Aorta (tissue), 5 donors: ENCODE data around the gene ZNF438. TPM values are rescaled to one million over a fixed set of nuclear protein-coding genes. Genes with fewer than 3 reads are reported as not detected.

Source experiments
- ATAC-seq: fragments of 200-7000 bp; cut with Tn5 transposase; one replicate; pipeline ENCODE4 v1.9.1; 2022; ENCODE audit warnings: moderate library complexity; ENCODE audit not compliant: low FRiP score
- DNase-seq, 2 donors: peaks; one replicate each; pipeline ENCODE4 v3.0.0-alpha.2; 2020
- H3K27ac ChIP-seq, 2 donors: one replicate each; pipeline ENCODE4 v1.5.1; 2013; ENCODE audit warnings: low read length in 2 of 2, mild to moderate bottlenecking in 2 of 2, moderate library complexity in 2 of 2, control low read depth in 1 of 2, inconsistent platforms in 1 of 2, low read depth in 1 of 2
- H3K27me3 ChIP-seq, 2 donors: one replicate each; pipeline ENCODE4 v1.6.1; 2013; ENCODE audit warnings: control low read depth in 1 of 2, low read length in 1 of 2, mild to moderate bottlenecking in 1 of 2, moderate library complexity in 1 of 2; ENCODE audit not compliant: insufficient read depth in 2 of 2, control insufficient read depth in 1 of 2
- H3K36me3 ChIP-seq, 2 donors: one replicate each; pipeline ENCODE4 v1.6.1; 2013; ENCODE audit warnings: control low read depth in 1 of 2, low read length in 1 of 2, mild to moderate bottlenecking in 1 of 2; ENCODE audit not compliant: insufficient read depth in 2 of 2, control insufficient read depth in 1 of 2
- H3K4me1 ChIP-seq, 2 donors: one replicate each; pipeline ENCODE4 v1.6.1; 2013; ENCODE audit warnings: low read length in 2 of 2, control low read depth in 1 of 2, mild to moderate bottlenecking in 1 of 2, moderate library complexity in 1 of 2; ENCODE audit not compliant: insufficient read depth in 2 of 2, control insufficient read depth in 1 of 2
- H3K4me3 ChIP-seq, 2 donors: one replicate each; pipeline ENCODE4 v1.5.1; 2013; ENCODE audit warnings: low read length in 2 of 2, control low read depth in 1 of 2, mild to moderate bottlenecking in 1 of 2
- H3K9me3 ChIP-seq: one replicate; pipeline ENCODE4 v1.6.1; 2013; ENCODE audit warnings: mild to moderate bottlenecking, low read length; ENCODE audit not compliant: control insufficient read depth
- WGBS, 2 donors: extraction: QIAGEN DNeasy Blood & Tissue Kit; methylation state at CpG; one replicate each; pipeline ENCODE4 v1.1.7; 2013; 5-methylcytosine and 5-hydroxymethylcytosine counted together
- intact Hi-C, 2 donors: fragments of 100-400 bp; cut with DNase I; formaldehyde crosslinking; loops; one replicate each; pipeline versions ENCODE4 v1.14.2 to v1.15.0; 2022
- polyA plus RNA-seq, 2 donors: library from polyadenylated mRNA; stranded (reverse); fragments of 200-250 nt; gene quantifications; one replicate each; pipeline ENCODE4 v1.2.3, GENCODE V29; 2013
- total RNA-seq, 2 donors: library from RNA; stranded (reverse); fragmentation: NEBNext Ultra II Directional; extraction: Animal tissue kit (Norgen Biotek cat#: 25700); gene quantifications; one replicate each; pipeline ENCODE4 v1.2.1, GENCODE V29; 2021
- donor health status: healthy with polysubstance abuse.
- donor health status: Bipolar disorder and iron deficiency.
- donor health status: DM: no; HTN: no; CAD: no.
- donor health status: DM: no; HTN: no; CAD: no.
- donor health status: DM: yes; HTN: yes; CAD: no.

ZNF438 gene
- total and polyA plus RNA-seq, 4 donors = 10.6 to 16.5 (median 12.5) TPM

- intact Hi-C loops = no loop called here
- Histone ChIP-seq H3K4me1 (no peaks in the 10 kb centered on the region), H3K27ac (no peak overlapping the region), H3K36me3 (no peaks in the 10 kb centered on the region), H3K27me3 (no peaks in the 10 kb centered on the region), H3K9me3 (no peaks in the 10 kb centered on the region), H3K4me3 (no peak overlapping the region)
- ATAC-seq (no peak), DNase-seq (no peak)
- WGBS, 2 donors = 94 to 96% methylated on average over 1 of the region's 1 CpG
These were observed 134.1 kb downstream of the ZNF438 start for GRCh38 chr10:30897547-30897946.

- ATAC-seq = no peak
- Histone ChIP-seq H3K9me3 (no peaks in the 10 kb centered on the region), H3K4me1 (no peaks in the 10 kb centered on the region), H3K36me3 (no peaks in the 10 kb centered on the region), H3K27ac (no peak overlapping the region), H3K27me3 (no peaks in the 10 kb centered on the region), H3K4me3 (no peak overlapping the region)
- DNase-seq = no peak
- intact Hi-C loops = no loop called here
These were observed 134.6 kb downstream of the ZNF438 start for GRCh38 chr10:30897048-30897447.

GRCh38 chr10:30894221-30894620, 137.4 kb downstream of the ZNF438 start:
- no peaks in the 10 kb centered on the region for H3K36me3 ChIP-seq
- H3K27me3 ChIP-seq = no peaks in the 10 kb centered on the region
- 71 to 77% methylated on average over 5 of the region's 5 CpGs for WGBS, 2 donors
- no peak overlapping the region for H3K27ac ChIP-seq
- no peak for DNase-seq
- no peaks in the 10 kb centered on the region for H3K4me1 ChIP-seq
- H3K9me3 ChIP-seq = no peaks in the 10 kb centered on the region
- no peak overlapping the region for H3K4me3 ChIP-seq
- intact Hi-C loops = no loop called here
- ATAC-seq = no peak

DNA sequence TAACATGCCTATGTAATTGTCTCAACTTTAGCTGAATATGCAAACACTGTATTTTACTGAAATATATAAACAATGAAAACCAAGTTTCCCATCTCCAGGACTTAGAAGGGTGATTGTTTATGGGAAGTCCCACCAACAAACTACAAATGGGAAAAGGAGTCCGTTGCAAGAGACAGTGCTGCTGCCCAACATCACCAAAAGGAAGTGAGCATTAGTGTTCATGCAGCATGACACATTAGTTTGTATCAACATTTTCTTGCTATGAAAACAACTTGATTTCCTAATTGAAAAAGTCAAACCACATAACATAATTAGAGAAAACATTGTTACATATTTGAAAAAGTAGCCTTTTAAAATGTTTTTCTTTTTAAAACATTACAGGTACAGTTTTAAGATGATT, 138.5 kb downstream of the ZNF438 start:
- Histone ChIP-seq H3K4me1 (no peaks in the 10 kb centered on the region), H3K36me3 (no peaks in the 10 kb centered on the region), H3K4me3 (no peak overlapping the region), H3K27me3 (no peaks in the 10 kb centered on the region), H3K27ac (no peak overlapping the region), H3K9me3 (no peaks in the 10 kb centered on the region)
- DNase-seq (no peak), ATAC-seq (no peak)
- 74 to 80% methylated on average over 1 of the region's 1 CpG for WGBS, 2 donors
- intact Hi-C loops = no loop called here

GRCh38 chr10:30887839-30888238, 143.8 kb downstream of the ZNF438 start:
- Histone ChIP-seq H3K9me3 (no peaks in the 10 kb centered on the region), H3K4me1 (no peaks in the 10 kb centered on the region), H3K27me3 (no peaks in the 10 kb centered on the region), H3K36me3 (no peaks in the 10 kb centered on the region), H3K4me3 (no peak overlapping the region), H3K27ac (no peak overlapping the region)
- 98 to 100% methylated on average over 1 of the region's 1 CpG for WGBS, 2 donors
- intact Hi-C loops = no loop called here
- ATAC-seq (no peak), DNase-seq (no peak)

DNA sequence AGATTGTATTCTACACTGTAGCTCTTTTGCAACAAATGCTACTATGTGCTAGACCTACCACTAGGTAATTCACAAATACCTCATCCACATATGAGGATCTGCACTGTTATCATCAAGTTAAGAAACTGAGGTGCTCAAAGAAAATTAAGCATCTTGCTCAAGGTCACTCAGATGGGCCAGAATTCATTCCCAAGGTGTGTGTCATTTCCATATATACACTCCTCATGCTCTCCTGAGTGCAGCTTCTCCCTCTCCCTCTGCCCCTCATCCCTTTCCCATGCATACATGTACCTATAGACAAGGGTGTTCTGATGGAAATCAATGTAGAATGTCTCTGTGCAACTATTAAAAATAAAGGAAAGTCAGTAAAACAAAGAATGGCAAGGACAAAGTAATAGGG, 146.2 kb downstream of the ZNF438 start:
- Histone ChIP-seq H3K36me3 (no peaks in the 10 kb centered on the region), H3K4me1 (no peaks in the 10 kb centered on the region), H3K27ac (no peak overlapping the region), H3K4me3 (no peak overlapping the region), H3K27me3 (no peaks in the 10 kb centered on the region), H3K9me3 (no peaks in the 10 kb centered on the region)
- intact Hi-C loops = no loop called here
- ATAC-seq = no peak
- no peak for DNase-seq

DNA sequence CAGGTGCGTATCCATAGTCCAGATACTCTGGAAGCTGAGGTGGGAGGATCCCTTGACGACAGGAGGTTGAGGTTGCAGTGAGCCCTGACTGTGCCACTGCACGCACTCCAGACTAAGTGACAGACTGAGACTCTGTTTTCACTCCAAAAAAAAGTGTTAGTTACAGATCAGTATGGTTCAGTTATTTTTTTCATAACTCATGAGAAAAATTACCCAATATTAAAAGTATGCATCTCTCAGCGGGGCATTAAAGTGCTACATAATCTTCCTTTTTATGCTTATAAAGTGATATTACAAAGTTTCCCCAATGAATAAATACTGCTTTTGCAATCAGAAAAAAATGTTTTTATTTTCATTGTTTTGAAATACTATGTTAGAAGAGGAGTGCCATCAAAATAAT, 147.9 kb downstream of the ZNF438 start:
- DNase-seq (no peak), ATAC-seq (no peak)
- Histone ChIP-seq H3K4me1 (no peaks in the 10 kb centered on the region), H3K27me3 (no peaks in the 10 kb centered on the region), H3K36me3 (no peaks in the 10 kb centered on the region), H3K9me3 (no peaks in the 10 kb centered on the region), H3K27ac (no peak overlapping the region), H3K4me3 (no peak overlapping the region)
- intact Hi-C loops = no loop called here
- 49 to 57% methylated on average over 4 of the region's 4 CpGs for WGBS, 2 donors

GRCh38 chr10:30883116-30883515, 148.5 kb downstream of the ZNF438 start:
- Histone ChIP-seq H3K36me3 (no peaks in the 10 kb centered on the region), H3K27me3 (no peaks in the 10 kb centered on the region), H3K4me1 (no peaks in the 10 kb centered on the region), H3K9me3 (no peaks in the 10 kb centered on the region), H3K4me3 (no peak overlapping the region), H3K27ac (no peak overlapping the region)
- intact Hi-C loops = no loop called here
- DNase-seq = no peak
- no peak for ATAC-seq

GRCh38 chr10:30882281-30882680, 149.4 kb downstream of the ZNF438 start:
- Histone ChIP-seq H3K9me3 (no peaks in the 10 kb centered on the region), H3K4me1 (no peaks in the 10 kb centered on the region), H3K27ac (no peak overlapping the region), H3K4me3 (no peak overlapping the region), H3K36me3 (no peaks in the 10 kb centered on the region), H3K27me3 (no peaks in the 10 kb centered on the region)
- no peak for ATAC-seq
- intact Hi-C loops = no loop called here
- 28 to 29% methylated on average over 1 of the region's 1 CpG for WGBS, 2 donors
- no peak for DNase-seq
